ENCODE measurements around the gene THAP4. TPM values are rescaled to one million over a fixed set of nuclear protein-coding genes. Genes with fewer than 3 reads are reported as not detected.

Gene THAP4
- total and polyA plus RNA-seq, 2 experiments from 2014 or later = 62.9 to 80.4 TPM

DNA sequence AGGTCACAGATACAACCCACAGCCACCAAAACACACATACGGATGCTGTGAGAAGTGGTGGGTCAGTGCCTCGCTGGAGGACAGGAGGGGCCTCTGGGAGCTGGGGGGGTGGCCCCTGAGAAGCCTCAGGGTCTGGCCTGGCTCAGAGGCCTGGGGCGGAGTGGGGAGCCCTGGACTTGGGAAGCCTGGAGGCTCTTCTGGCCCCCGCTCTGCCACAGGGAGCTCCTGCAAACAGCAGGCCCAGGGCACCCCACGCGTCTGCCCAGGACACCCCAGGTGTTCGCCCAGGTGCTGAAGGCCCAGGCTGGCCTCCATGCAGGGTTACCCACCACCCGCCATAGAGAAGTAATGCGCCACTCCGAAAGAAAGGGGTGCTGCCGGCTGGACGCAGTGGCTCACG, 25.9 kb downstream of the THAP4 start:
- peak overlapping the region; percentile 87 for H3K4me2 ChIP-seq
- 0 out of 2 replicates have a peak, but pooled peaks cover 5% of the 10 kb centered on the region for H3F3A ChIP-seq (replicated peaks; ENCODE audit: low read depth)
- no peak overlapping the region for H2AFZ ChIP-seq
- H4K20me1 ChIP-seq (replicated peaks; ENCODE audit: insufficient read depth) = no peaks in the 10 kb centered on the region; the same call in 1 of the 2 replicates
- H3K79me2 ChIP-seq (replicated peaks; ENCODE audit: insufficient read depth) = peaks cover 52% of the 10 kb centered on the region
- ATAC-seq (no peak), DNase-seq (ENCODE audit: low spot score) (no peak)
- no peaks in the 10 kb centered on the region for H3K36me3 ChIP-seq (ENCODE audit: insufficient read depth)
- Mint-ChIP-seq H3K4me3 (peak overlapping the region; percentile 74), H3K27me3 (ENCODE audit: insufficient read depth, low read depth, poor library complexity) (peaks cover 9% of the 10 kb centered on the region), H3K36me3 (ENCODE audit: low read depth) (peaks cover 6% of the 10 kb centered on the region; the same call in 1 of the 3 replicates), H3K27ac (peak overlapping the region; percentile 88), H3K9me3 (peaks cover 2% of the 10 kb centered on the region; the same call in 1 of the 3 replicates), H3K4me1 (peaks cover 18% of the 10 kb centered on the region)
- H3K9me2 ChIP-seq (ENCODE audit: insufficient read depth) = no peaks in the 10 kb centered on the region
- H3K4me3 ChIP-seq = peak overlapping the region; percentile 71
- no peaks in the 10 kb centered on the region for H3K27me3 ChIP-seq (ENCODE audit: insufficient read depth)
- peak overlapping the region; percentile 90; the same call in 1 of the 2 replicates for H3K27ac ChIP-seq (ENCODE audit: low read depth)
- no peaks in the 10 kb centered on the region for H3K4me1 ChIP-seq (ENCODE audit: insufficient read depth)
- TF ChIP-seq, protein P1, sequence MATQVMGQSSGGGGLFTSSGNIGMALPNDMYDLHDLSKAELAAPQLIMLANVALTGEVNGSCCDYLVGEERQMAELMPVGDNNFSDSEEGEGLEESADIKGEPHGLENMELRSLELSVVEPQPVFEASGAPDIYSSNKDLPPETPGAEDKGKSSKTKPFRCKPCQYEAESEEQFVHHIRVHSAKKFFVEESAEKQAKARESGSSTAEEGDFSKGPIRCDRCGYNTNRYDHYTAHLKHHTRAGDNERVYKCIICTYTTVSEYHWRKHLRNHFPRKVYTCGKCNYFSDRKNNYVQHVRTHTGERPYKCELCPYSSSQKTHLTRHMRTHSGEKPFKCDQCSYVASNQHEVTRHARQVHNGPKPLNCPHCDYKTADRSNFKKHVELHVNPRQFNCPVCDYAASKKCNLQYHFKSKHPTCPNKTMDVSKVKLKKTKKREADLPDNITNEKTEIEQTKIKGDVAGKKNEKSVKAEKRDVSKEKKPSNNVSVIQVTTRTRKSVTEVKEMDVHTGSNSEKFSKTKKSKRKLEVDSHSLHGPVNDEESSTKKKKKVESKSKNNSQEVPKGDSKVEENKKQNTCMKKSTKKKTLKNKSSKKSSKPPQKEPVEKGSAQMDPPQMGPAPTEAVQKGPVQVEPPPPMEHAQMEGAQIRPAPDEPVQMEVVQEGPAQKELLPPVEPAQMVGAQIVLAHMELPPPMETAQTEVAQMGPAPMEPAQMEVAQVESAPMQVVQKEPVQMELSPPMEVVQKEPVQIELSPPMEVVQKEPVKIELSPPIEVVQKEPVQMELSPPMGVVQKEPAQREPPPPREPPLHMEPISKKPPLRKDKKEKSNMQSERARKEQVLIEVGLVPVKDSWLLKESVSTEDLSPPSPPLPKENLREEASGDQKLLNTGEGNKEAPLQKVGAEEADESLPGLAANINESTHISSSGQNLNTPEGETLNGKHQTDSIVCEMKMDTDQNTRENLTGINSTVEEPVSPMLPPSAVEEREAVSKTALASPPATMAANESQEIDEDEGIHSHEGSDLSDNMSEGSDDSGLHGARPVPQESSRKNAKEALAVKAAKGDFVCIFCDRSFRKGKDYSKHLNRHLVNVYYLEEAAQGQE (IDR thresholded peaks at IDR 0.05; ENCODE audit: unreplicated experiment) = no peak
- no peak for TF ChIP-seq ZNF331 (CRISPR knock-in tag; IDR thresholded peaks at IDR 0.05; ENCODE audit: low read depth)
- TF ChIP-seq JUNB (IDR thresholded peaks at IDR 0.05; ENCODE audit: unreplicated experiment) = no peak

DNA sequence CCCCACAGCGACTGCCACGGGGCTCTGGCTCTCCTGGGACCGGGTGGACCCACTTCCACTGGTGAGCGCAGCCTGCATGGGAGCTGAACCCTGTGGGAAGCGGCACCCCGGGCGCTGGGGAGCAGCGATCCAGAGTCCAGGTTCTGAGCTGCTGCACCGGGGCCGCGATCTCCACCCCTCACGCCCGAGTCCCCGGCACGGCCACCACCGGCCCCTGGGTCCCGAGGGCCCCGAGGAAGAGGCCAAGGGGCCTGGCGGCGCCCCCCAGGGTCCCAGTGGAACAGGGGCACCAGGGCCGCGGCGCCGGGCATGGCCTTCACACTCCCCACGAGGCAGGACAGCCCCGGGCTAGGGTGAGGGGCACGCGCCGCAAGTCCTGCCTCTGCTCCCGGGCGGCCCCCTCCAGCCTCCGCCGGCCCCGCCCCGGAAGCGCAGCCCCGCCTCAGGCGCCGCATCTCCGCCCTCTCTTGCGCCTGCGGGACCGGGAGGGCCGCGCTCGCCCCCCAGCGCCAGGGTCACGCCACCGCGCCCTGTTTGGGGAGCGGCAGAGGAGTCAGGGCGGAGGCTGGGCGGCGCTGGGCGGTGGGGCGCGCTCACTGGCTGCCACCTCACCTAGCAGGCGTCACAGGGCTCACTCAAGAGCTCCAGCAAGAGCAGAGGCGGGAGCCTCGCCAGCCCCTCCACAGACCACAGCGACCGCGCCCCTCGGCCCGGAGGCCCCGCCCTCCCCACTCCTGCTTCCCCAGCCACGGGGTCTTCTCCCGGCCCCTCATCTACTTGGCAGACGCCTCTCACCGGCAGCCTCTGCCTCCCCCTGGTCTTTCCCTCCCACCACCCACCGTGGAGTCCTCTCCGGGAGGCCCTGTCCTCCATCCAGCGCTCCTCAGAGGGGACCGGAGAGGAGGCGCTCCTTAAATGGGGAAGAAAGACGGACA, 26.8 kb downstream of the THAP4 start:
- H3K36me3 Mint-ChIP-seq (ENCODE audit: low read depth) = peaks cover 6% of the 10 kb centered on the region; the same call in 1 of the 3 replicates
- Histone ChIP-seq H3K4me3 (peak overlapping the region; percentile 71), H4K20me1 (replicated peaks; ENCODE audit: insufficient read depth) (peaks cover 2% of the 10 kb centered on the region; the same call in 1 of the 2 replicates), H3K27me3 (ENCODE audit: insufficient read depth) (no peaks in the 10 kb centered on the region), H2AFZ (peak overlapping the region; percentile 91), H3K36me3 (ENCODE audit: insufficient read depth) (no peaks in the 10 kb centered on the region; the same call in 1 of the 2 replicates), H3K4me2 (peak overlapping the region; percentile 88), H3K9me2 (ENCODE audit: insufficient read depth) (no peaks in the 10 kb centered on the region), H3F3A (replicated peaks; ENCODE audit: low read depth) (0 out of 2 replicates have a peak, but pooled peaks cover 5% of the 10 kb centered on the region), H3K4me1 (ENCODE audit: insufficient read depth) (no peaks in the 10 kb centered on the region), H3K79me2 (replicated peaks; ENCODE audit: insufficient read depth) (peaks cover 43% of the 10 kb centered on the region), H3K27ac (ENCODE audit: low read depth) (peak overlapping the region; percentile 90)
- peaks cover 16% of the 10 kb centered on the region for H3K4me1 Mint-ChIP-seq
- H3K4me3 Mint-ChIP-seq = peak overlapping the region; percentile 74
- H3K27ac Mint-ChIP-seq = peak overlapping the region; percentile 88
- TF ChIP-seq POLR2AphosphoS5 (IDR thresholded peaks at IDR 0.05; ENCODE audit: low read depth) = peak; percentile 76
- no peak for TF ChIP-seq ZNF331 (CRISPR knock-in tag; IDR thresholded peaks at IDR 0.05; ENCODE audit: low read depth)
- peak; percentile 71 for TF ChIP-seq CREB1 (CRISPR knock-in tag; IDR thresholded peaks at IDR 0.05; ENCODE audit: low read depth)
- TF ChIP-seq, protein P2, sequence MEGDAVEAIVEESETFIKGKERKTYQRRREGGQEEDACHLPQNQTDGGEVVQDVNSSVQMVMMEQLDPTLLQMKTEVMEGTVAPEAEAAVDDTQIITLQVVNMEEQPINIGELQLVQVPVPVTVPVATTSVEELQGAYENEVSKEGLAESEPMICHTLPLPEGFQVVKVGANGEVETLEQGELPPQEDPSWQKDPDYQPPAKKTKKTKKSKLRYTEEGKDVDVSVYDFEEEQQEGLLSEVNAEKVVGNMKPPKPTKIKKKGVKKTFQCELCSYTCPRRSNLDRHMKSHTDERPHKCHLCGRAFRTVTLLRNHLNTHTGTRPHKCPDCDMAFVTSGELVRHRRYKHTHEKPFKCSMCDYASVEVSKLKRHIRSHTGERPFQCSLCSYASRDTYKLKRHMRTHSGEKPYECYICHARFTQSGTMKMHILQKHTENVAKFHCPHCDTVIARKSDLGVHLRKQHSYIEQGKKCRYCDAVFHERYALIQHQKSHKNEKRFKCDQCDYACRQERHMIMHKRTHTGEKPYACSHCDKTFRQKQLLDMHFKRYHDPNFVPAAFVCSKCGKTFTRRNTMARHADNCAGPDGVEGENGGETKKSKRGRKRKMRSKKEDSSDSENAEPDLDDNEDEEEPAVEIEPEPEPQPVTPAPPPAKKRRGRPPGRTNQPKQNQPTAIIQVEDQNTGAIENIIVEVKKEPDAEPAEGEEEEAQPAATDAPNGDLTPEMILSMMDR (conservative IDR thresholded peaks at IDR 0.05; ENCODE audit: low read depth in 2 of 2) = peak; percentile 40 to 78
- H3K9me3 Mint-ChIP-seq = no peaks in the 10 kb centered on the region
- peak; percentile 97 for ATAC-seq
- H3K27me3 Mint-ChIP-seq (ENCODE audit: insufficient read depth, low read depth, poor library complexity) = peaks cover 8% of the 10 kb centered on the region
- peak; percentile 97 for DNase-seq (ENCODE audit: low spot score)
